Naive B cell (primary cell): ENCODE measurements around the gene PDE9A. TPM values are rescaled to one million over a fixed set of nuclear protein-coding genes. Genes with fewer than 3 reads are reported as not detected.
A peak's percentile ranks its signal among the peaks of the same experiment; 100 is the strongest.
"Not testable (repeated sequence)": the region's sequence is repeated elsewhere in the genome, so short reads cannot be mapped to it uniquely, and the experiment has no call there.

Experiments used
- ATAC-seq, 2 donors: fragments of 150-1000 bp; cut with Tn5 transposase; 2 replicates each; pipeline ENCODE4 v1.10.0; 2021; ENCODE audit warnings: low read depth in 2 of 2, mild to moderate bottlenecking in 2 of 2, moderate library complexity in 2 of 2
- DNase-seq: peaks from one replicate; pipeline ENCODE4 v3.0.0; 2022
- H3K27ac Mint-ChIP-seq, 6 donors: one replicate each; pipeline ENCODE4 v1.8.0; 2020 to 2022; ENCODE audit warnings: mild to moderate bottlenecking in 6 of 6, mixed read lengths in 6 of 6, moderate library complexity in 5 of 6, inconsistent platforms in 2 of 6
- H3K27me3 Mint-ChIP-seq, 3 donors: one replicate each; pipeline ENCODE4 v1.8.0; 2021 to 2022; ENCODE audit warnings: mixed read lengths in 3 of 3, mild to moderate bottlenecking in 1 of 3
- H3K36me3 Mint-ChIP-seq, 2 donors: one replicate each; pipeline ENCODE4 v1.8.0; 2020 to 2022; ENCODE audit warnings: mixed read lengths in 2 of 2, inconsistent platforms in 1 of 2, mild to moderate bottlenecking in 1 of 2
- H3K4me1 Mint-ChIP-seq, 3 donors: one replicate each; pipeline ENCODE4 v1.8.0; 2020 to 2022; ENCODE audit warnings: mixed read lengths in 3 of 3, inconsistent platforms in 1 of 3, mild to moderate bottlenecking in 1 of 3, moderate library complexity in 1 of 3
- H3K4me3 Mint-ChIP-seq, 8 donors: one replicate each; pipeline ENCODE4 v1.8.0; 2020 to 2022; ENCODE audit warnings: mild to moderate bottlenecking in 8 of 8, mixed read lengths in 8 of 8, moderate library complexity in 8 of 8, inconsistent platforms in 2 of 8
- H3K9me3 Mint-ChIP-seq, 7 donors: one replicate each; pipeline ENCODE4 v1.8.0; 2020 to 2022; ENCODE audit warnings: mixed read lengths in 7 of 7, mild to moderate bottlenecking in 5 of 7, inconsistent platforms in 2 of 7, moderate library complexity in 1 of 7
- polyA plus RNA-seq, 6 donors: library from polyadenylated mRNA; unstranded; fragments of 300-500 nt; fragmentation: Illumina TruSeq; gene quantifications; one replicate each; pipeline ENCODE4 v1.2.3, GENCODE V29; 2021; ENCODE audit warnings: low read depth in 6 of 6

PDE9A gene
- polyA plus RNA-seq, 6 donors from 2014 or later: 0.26 to 1.5 (median 0.79) TPM; not detected in 1

DNA sequence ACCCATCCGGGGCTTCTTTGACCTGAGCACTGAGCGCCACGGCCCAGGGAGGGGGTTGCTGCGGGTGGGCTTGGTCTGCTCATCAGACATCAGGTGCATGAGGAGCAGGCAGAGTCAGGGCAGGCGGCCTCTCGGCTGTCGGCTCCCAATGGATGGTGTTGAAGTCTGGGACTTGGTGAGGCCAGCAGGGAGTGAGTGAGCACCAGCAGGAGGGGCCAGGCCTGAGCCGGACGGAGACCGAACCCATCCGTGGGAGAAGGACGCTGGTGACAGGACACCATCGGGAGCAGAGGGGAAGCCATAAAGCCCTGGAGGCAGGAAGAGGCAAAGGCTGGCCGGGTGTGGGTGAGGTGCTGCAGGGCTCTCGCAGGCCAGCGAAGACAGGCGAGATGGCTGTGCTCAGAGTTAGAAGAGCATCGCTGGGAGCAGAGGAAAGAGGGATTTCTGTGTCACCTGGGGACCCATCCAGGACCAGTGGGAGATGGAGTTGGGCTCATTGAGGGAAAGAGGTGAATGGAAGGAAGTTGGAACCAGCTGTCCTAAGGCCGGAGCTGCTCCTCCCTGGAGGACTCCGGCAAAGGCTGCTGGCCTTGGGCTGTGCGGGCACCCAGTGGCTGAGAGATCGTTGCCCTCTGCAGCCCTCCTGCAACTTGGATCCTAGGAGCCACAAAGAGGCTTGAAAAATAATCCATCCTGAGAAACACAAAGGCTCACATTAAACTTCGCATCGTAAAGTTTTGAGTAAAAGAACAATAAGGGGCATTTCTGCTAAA lies 49.9 kb downstream of the PDE9A start:
- no peak overlapping the region for H3K4me3 Mint-ChIP-seq
- peaks cover 0 to 19% (median 10%) of the 10 kb centered on the region in 3 donors for H3K27me3 Mint-ChIP-seq
- peaks cover 0 to 9% (median 2%) of the 10 kb centered on the region in 7 donors for H3K9me3 Mint-ChIP-seq
- no peaks in the 10 kb centered on the region for H3K4me1 Mint-ChIP-seq
- H3K27ac Mint-ChIP-seq: no peak overlapping the region
- ATAC-seq (no peak), DNase-seq (no peak)
- H3K36me3 Mint-ChIP-seq: peaks cover 0 to 6% of the 10 kb centered on the region in 2 donors

DNA sequence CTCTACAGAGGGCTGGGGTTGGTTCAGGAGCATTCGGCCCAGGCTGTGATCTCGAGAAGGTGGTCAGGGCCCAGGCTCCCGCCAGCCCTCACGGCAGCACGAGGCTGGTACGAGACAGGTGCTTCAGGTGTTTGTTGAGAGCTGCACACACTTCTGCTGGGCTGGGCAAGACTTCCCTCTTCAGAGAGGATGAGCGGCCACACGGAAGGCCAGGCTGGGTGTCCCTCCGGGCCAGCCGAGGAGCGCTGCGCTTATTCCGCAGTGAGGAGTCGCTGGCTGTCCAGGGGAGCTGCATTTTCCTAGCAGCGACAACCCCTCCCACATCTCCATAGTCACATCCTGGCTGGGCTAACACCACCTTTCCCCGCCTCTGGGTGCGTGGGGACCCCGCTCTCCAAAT lies 50.5 kb downstream of the PDE9A start:
- DNase-seq: no peak
- H3K27me3 Mint-ChIP-seq: peaks cover 0 to 19% (median 10%) of the 10 kb centered on the region in 3 donors
- no peak overlapping the region for H3K27ac Mint-ChIP-seq
- H3K36me3 Mint-ChIP-seq: peaks cover 0 to 6% of the 10 kb centered on the region in 2 donors
- peaks cover 0 to 9% (median 2%) of the 10 kb centered on the region in 7 donors for H3K9me3 Mint-ChIP-seq
- H3K4me3 Mint-ChIP-seq: no peak overlapping the region
- ATAC-seq: no peak
- H3K4me1 Mint-ChIP-seq: no peaks in the 10 kb centered on the region

DNA sequence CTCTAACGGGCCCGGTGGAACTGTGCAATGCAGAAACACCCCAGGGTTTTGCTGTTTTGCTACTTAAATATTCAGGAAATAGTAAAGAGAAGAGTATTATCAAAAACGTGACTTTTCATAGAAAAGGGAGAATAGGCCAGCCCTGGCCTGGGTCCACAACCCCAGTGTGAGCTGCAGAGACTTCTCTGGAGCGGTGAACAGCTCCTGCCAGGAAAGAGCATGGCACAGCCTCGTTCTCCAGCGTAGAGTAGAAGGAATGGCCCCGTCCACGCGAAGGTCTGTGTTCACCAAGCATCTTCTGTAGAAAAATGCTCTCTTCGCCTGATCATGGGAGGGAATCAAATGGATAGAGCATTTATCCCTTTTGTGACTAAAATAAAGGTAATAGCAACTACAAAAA lies 51.4 kb downstream of the PDE9A start:
- Mint-ChIP-seq H3K27ac (no peak overlapping the region), H3K36me3 (peaks cover 0 to 6% of the 10 kb centered on the region in 2 donors), H3K4me1 (no peaks in the 10 kb centered on the region), H3K4me3 (no peak overlapping the region), H3K9me3 (peaks cover 0 to 11% (median 2%) of the 10 kb centered on the region in 7 donors), H3K27me3 (peaks cover 0 to 19% (median 10%) of the 10 kb centered on the region in 3 donors)
- DNase-seq: no peak
- no peak for ATAC-seq

DNA sequence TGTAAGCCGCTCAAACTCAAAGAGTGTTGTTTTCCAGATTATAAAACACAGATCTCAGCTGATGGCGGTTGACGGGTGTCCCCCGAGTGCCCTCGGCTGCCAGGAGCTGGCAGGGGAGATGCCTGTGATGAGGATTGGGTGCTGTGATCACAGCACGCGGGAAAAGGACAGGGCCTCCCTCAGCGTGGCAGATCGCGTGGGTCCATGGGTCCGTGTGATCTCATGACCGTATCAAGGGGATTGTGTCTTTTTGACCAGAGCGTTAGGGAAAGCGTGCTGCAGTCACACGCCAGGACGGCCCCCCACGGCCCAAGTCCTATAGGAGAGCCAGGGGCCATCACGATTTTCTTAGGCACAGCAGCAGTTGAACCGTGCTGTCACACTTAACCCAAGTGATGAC lies 51.9 kb downstream of the PDE9A start:
- ATAC-seq (no peak), DNase-seq (no peak)
- Mint-ChIP-seq H3K9me3 (peaks cover 0 to 12% (median 2%) of the 10 kb centered on the region in 7 donors), H3K4me1 (no peaks in the 10 kb centered on the region), H3K4me3 (no peak overlapping the region), H3K27me3 (peaks cover 0 to 19% (median 10%) of the 10 kb centered on the region in 3 donors), H3K27ac (no peak overlapping the region), H3K36me3 (peaks cover 0 to 6% of the 10 kb centered on the region in 2 donors)

DNA sequence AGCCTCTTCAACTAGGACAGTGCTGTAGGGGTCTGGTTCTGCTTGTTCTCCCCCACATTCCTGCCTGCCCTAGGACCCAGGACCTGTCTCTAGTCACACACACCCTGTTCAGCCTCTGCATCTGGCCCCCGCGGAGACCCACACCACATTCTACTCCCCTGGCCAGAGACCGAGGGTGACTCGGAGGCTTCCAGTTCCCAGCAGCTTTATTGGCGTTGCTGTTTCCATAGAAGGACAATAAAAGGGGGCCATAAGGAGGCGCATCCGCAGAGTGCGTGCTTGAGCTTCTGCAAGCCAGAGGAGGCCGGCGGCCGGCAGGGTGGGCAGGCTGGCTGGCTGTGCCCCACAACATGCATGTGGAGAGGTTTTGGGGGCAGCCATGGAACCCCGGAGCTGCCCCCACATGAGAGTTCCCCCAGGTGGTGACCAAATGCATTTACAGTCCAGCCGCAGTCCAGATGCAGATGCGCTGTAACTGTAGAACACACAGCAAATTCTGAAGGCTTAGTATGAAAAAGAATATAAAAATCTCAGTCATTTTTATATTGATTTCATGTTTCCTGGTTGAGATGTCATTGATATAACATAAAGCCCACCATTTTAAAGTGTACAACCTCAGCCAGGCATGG lies 52.4 kb downstream of the PDE9A start:
- Mint-ChIP-seq H3K36me3 (peaks cover 0 to 6% of the 10 kb centered on the region in 2 donors), H3K27ac (no peak overlapping the region), H3K27me3 (peaks cover 0 to 19% (median 10%) of the 10 kb centered on the region in 3 donors), H3K4me1 (no peaks in the 10 kb centered on the region), H3K9me3 (peaks cover 0 to 12% (median 2%) of the 10 kb centered on the region in 7 donors), H3K4me3 (no peak overlapping the region)
- ATAC-seq: no peak
- DNase-seq: no peak

DNA sequence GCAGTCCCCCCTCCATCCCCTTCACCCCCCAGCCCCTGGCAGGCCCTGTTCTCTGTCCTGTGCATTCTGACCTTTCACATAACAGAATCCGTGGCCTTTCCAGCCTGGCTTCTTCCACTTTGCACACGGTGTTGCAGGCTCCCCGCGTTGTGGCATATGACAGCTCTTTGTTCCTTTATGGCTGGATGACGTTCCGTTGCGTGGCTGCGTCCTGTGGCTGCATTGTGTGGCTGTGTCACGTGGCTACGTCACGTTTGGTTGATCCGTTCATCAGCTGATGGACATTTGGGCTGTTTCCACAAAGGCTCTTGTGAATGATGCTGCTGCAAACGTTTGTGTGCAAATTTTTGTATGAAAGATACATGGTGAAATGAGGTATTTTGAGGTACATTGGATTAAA lies 53.3 kb downstream of the PDE9A start:
- H3K4me3 Mint-ChIP-seq: peak overlapping the region in 1 of 8 donors; percentile 25
- ATAC-seq (no peak), DNase-seq (no peak)
- no peak overlapping the region for H3K27ac Mint-ChIP-seq
- peaks cover 0 to 12% (median 2%) of the 10 kb centered on the region in 7 donors for H3K9me3 Mint-ChIP-seq
- peaks cover 0 to 6% of the 10 kb centered on the region in 2 donors for H3K36me3 Mint-ChIP-seq
- no peaks in the 10 kb centered on the region for H3K4me1 Mint-ChIP-seq
- peaks cover 0 to 18% (median 10%) of the 10 kb centered on the region in 3 donors for H3K27me3 Mint-ChIP-seq

DNA sequence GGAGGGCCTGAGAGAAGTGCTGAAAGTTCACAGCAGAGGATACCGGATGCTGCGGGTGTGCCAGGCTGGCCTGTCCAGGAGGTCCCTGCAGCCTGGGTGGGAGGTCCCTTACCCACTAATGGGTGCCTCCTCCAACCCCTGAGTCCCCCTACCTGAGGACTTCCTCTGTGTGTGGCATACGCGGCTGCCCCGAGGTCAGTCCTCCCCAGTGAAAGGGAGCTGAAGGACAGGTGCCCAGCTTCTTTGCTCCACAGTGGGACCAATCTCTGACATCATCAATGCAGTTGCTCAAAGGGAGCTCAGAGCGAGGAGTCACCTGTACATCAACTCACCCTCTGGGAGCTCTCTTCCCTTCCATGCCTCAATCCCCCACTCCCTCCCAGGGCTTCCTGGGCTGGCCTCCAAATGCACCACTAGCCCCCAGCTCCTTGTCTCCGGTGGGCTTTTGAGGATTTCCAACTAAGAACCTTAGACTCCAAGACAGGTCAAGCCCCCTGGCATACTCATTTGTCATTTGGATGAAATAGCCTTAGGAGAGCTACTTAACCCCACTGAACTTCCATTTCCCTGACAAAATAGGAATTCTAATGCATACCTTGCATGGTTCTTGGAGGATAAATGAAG lies 53.9 kb downstream of the PDE9A start:
- Mint-ChIP-seq H3K36me3 (no peaks in the 10 kb centered on the region), H3K9me3 (peaks cover 0 to 7% (median 0%) of the 10 kb centered on the region in 7 donors)
- ATAC-seq: no peak

DNA sequence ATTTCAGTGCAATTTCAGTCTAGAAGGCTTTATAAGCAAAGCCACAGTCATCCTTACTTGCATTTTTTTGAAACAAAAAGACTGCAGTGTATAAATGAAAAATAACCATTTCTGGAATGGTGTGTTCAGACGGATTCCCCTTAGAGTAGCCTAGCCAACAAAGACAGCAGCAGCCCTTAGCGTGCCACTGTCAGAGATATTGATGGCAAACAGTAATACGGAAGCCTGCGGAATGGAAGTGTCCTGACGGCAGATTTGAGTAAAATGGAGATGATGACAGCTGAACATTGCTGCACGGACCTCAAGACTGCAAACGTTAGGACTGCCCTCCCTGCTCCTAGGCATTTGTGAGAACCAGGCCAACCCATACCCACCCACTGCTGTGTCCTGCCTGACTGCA lies 54.7 kb downstream of the PDE9A start:
- no peak overlapping the region for H3K27ac Mint-ChIP-seq
- ATAC-seq (no peak), DNase-seq (no peak)
- H3K4me1 Mint-ChIP-seq: no peaks in the 10 kb centered on the region
- no peak overlapping the region for H3K4me3 Mint-ChIP-seq
- H3K9me3 Mint-ChIP-seq: peaks cover 0 to 5% (median 0%) of the 10 kb centered on the region in 7 donors
- no peaks in the 10 kb centered on the region for H3K36me3 Mint-ChIP-seq
- H3K27me3 Mint-ChIP-seq: peaks cover 0 to 5% (median 4%) of the 10 kb centered on the region in 3 donors

More for the DNA sequence above, 53.9 kb downstream of the PDE9A start:
- no peak overlapping the region for H3K27ac Mint-ChIP-seq
- DNase-seq: no peak
- no peaks in the 10 kb centered on the region for H3K4me1 Mint-ChIP-seq
- no peak overlapping the region for H3K4me3 Mint-ChIP-seq
- peaks cover 0 to 12% (median 10%) of the 10 kb centered on the region in 3 donors for H3K27me3 Mint-ChIP-seq

DNA sequence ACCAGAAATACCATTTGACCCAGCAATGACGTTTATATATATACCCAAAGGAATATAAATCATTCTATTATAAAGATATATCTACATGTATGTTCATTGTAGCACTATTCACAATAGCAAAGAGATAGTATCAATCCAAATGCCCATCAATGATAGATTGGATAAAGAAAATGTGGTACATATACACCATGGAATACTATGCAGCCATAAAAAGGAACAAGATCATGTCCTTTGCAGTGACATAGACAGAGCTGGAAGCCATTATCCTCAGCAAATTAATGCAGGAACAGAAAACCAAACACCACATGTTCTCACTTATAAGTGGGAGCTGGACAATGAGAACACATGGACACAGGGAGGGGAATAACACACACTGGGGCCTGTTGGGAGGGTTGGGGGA lies 55.5 kb downstream of the PDE9A start:
- not testable (repeated sequence) for H3K36me3 Mint-ChIP-seq, ATAC-seq, DNase-seq, H3K27me3 Mint-ChIP-seq, H3K4me3 Mint-ChIP-seq, H3K4me1 Mint-ChIP-seq, H3K9me3 Mint-ChIP-seq, H3K27ac Mint-ChIP-seq

DNA sequence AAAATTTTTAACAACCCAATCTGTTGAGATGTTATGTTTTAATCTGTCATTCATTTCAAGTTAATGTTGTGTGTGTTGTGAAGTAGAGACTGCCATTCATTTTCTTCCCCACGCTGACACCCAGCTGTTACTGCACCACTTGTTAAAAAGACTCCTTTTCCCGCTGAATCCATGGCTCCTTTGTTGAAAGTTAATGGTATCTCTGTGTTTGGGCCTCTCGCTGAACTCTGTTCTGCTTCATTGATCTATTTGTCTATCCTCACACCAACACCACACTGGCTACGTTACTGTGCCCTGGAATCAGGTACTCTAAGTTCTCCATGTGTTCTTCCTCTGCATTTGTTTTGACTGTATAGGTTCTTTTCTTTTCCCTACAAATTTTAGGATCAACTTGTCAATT lies 58.2 kb downstream of the PDE9A start:
- Mint-ChIP-seq H3K4me3 (no peak overlapping the region), H3K27ac (peak overlapping the region in 4 of 6 donors; percentile 0 to 63 (median 21))

DNA sequence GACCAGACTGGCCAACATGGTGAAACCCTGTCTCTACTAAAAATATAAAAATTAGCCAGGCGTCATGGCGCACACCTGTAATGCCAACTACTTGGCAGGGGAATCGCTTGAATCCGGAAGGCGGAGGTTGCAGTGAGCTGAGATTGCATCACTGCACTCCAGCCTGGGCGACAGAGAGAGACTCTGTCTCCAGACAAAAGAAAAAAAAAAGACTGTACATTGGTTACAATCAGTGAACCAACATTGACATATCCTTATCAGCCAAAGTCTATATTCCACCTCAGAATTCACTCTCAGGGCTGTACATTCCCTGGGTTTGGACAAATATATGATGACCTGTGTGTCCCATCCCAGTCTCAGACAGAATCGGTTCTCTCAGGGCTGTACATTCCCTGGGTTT lies 62.0 kb downstream of the PDE9A start:
- not testable (repeated sequence) for H3K9me3 Mint-ChIP-seq, H3K36me3 Mint-ChIP-seq, DNase-seq, ATAC-seq, H3K4me1 Mint-ChIP-seq, H3K27ac Mint-ChIP-seq, H3K27me3 Mint-ChIP-seq, H3K4me3 Mint-ChIP-seq

More for the DNA sequence above, 58.2 kb downstream of the PDE9A start:
- no peak for ATAC-seq
- Mint-ChIP-seq H3K36me3 (no peaks in the 10 kb centered on the region), H3K27me3 (no peaks in the 10 kb centered on the region), H3K9me3 (peaks cover 0 to 5% (median 0%) of the 10 kb centered on the region in 7 donors), H3K4me1 (no peaks in the 10 kb centered on the region)
- DNase-seq: no peak

DNA sequence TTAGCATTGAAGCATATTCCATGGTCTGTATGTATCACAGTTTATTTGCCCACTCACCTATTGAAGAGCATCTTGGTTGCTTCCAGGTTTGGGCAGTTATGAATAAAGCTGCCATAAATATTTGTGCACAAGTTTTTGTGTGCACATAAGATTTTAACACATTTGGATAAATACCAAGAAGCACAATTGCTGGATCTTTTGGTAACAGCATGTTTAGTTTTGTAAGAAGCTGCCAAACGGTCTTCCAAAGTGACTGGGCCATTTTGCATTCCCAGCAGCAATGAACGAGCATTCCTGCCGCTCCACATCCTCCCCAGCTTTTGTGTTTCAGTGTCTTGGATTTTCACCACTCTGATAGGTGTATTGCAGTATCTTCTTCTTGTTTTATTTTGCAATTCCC lies 62.7 kb downstream of the PDE9A start:
- H3K27ac Mint-ChIP-seq: no peak overlapping the region
- DNase-seq (no peak), ATAC-seq (no peak)
- H3K27me3 Mint-ChIP-seq: peaks cover 0 to 8% (median 7%) of the 10 kb centered on the region in 3 donors
- H3K9me3 Mint-ChIP-seq: no peaks in the 10 kb centered on the region
- H3K4me1 Mint-ChIP-seq: no peaks in the 10 kb centered on the region
- H3K4me3 Mint-ChIP-seq: no peak overlapping the region
- no peaks in the 10 kb centered on the region for H3K36me3 Mint-ChIP-seq

DNA sequence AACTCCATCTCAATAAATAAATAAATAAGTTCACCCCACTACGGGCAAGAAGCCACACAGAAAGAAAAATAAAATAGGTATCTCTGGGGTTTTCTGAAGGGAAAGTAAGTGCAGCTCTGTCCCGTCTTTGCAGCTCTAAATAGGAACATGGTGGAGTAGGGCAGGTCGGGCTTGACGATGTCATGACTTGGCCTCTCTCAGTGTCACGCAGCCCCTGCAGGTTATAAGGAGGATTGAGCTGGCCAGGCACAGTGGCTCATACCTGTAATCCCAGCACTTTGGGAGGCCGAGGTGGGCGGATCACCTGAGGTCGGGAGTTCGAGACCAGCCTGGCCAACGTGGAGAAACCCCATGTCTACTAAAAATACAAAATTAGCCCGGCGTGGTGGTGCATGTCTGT lies 67.1 kb downstream of the PDE9A start:
- not testable (repeated sequence) for H3K36me3 Mint-ChIP-seq, ATAC-seq, H3K27ac Mint-ChIP-seq, DNase-seq, H3K4me3 Mint-ChIP-seq, H3K9me3 Mint-ChIP-seq, H3K4me1 Mint-ChIP-seq
- H3K27me3 Mint-ChIP-seq: peaks cover 5 to 12% (median 8%) of the 10 kb centered on the region in 3 donors
